Thyroid gland (tissue), 4 donors: Measurements from ENCODE around the gene CDK19. TPM values are rescaled to one million over a fixed set of nuclear protein-coding genes. Genes with fewer than 3 reads are reported as not detected.
A peak's percentile ranks its signal among the peaks of the same experiment; 100 is the strongest.

Source experiments
- DNase-seq, 2 donors: peaks; one replicate each; pipeline ENCODE4 v3.0.0-alpha.2; 2019
- H3K27ac ChIP-seq, 3 donors: fragments of 200-600 bp; sonication (generic); 1 replicate in 2 of 3; 2 replicates in 1 of 3; pipeline ENCODE4 v1.5.1; 2016 to 2019; ENCODE audit warnings: mild to moderate bottlenecking in 1 of 3, moderate library complexity in 1 of 3
- H3K27me3 ChIP-seq: fragments of 200-600 bp; sonication (generic); one replicate; pipeline ENCODE4 v1.5.1; 2019
- H3K36me3 ChIP-seq, 2 donors: fragments of 200-600 bp; sonication (generic); one replicate each; pipeline ENCODE4 v1.5.1; 2016 to 2019
- H3K4me1 ChIP-seq, 2 donors: fragments of 200-600 bp; sonication (generic); one replicate each; pipeline ENCODE4 v1.5.1; 2017 to 2019
- H3K4me3 ChIP-seq, 3 donors: fragments of 200-600 bp; sonication (generic); replicated peaks in 1 of 3; 1 replicate in 2 of 3; 2 replicates in 1 of 3; pipeline ENCODE4 v1.5.1; 2016; ENCODE audit warnings: mild to moderate bottlenecking in 1 of 3
- H3K9me3 ChIP-seq: fragments of 200-600 bp; sonication (generic); one replicate; pipeline ENCODE4 v1.5.1; 2017
- POLR2A ChIP-seq, 2 donors: fragments of 450-650 bp; IDR thresholded peaks; one replicate each; pipeline ENCODE4 v1.6.1; 2017; ENCODE audit warnings: antibody characterized with exemption in 2 of 2, mild to moderate bottlenecking in 2 of 2, moderate library complexity in 1 of 2
- WGBS, 2 donors: methylation state at CpG; one replicate each; pipeline ENCODE4 v1.1.5; 2017; 5-methylcytosine and 5-hydroxymethylcytosine counted together
- intact Hi-C: fragments of 100-400 bp; cut with DNase I; formaldehyde crosslinking; loops from one replicate; pipeline ENCODE4 v1.15.1; 2023
- total RNA-seq, 4 donors: library from RNA; depleted of rRNA; stranded (reverse); fragments of >200 nt; gene quantifications; one replicate each; pipeline ENCODE4 v1.2.3, GENCODE V29; 2016
- TF ChIP-seq, protein P1 (sequence below), 6 experiments: fragments of 200-600 bp in 3 of 6; fragments of 450-650 bp in 3 of 6; sonication (generic) in 3 of 6; IDR thresholded peaks; one replicate each; pipeline ENCODE4 v1.5.1; 2016 to 2019; ENCODE audit warnings: antibody characterized with exemption in 6 of 6, mild to moderate bottlenecking in 2 of 6, inconsistent platforms in 1 of 6, moderate library complexity in 1 of 6

CDK19 gene
- total RNA-seq, 4 donors from 2014 or later, result 12.6 to 17.9 (median 13.3) TPM

- intact Hi-C loops, result no loop called here
- no peaks in the 10 kb centered on the region for H3K9me3 ChIP-seq
- H3K27ac ChIP-seq, result no peak overlapping the region
- H3K27me3 ChIP-seq, result no peaks in the 10 kb centered on the region
- H3K4me1 ChIP-seq, result no peaks in the 10 kb centered on the region
- 95% methylated on average over 1 of the region's 1 CpG for WGBS, 2 donors
- H3K4me3 ChIP-seq, result no peak overlapping the region
- no peak for TF ChIP-seq POLR2A (IDR thresholded peaks at IDR 0.05)
- TF ChIP-seq, protein P1, sequence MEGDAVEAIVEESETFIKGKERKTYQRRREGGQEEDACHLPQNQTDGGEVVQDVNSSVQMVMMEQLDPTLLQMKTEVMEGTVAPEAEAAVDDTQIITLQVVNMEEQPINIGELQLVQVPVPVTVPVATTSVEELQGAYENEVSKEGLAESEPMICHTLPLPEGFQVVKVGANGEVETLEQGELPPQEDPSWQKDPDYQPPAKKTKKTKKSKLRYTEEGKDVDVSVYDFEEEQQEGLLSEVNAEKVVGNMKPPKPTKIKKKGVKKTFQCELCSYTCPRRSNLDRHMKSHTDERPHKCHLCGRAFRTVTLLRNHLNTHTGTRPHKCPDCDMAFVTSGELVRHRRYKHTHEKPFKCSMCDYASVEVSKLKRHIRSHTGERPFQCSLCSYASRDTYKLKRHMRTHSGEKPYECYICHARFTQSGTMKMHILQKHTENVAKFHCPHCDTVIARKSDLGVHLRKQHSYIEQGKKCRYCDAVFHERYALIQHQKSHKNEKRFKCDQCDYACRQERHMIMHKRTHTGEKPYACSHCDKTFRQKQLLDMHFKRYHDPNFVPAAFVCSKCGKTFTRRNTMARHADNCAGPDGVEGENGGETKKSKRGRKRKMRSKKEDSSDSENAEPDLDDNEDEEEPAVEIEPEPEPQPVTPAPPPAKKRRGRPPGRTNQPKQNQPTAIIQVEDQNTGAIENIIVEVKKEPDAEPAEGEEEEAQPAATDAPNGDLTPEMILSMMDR (IDR thresholded peaks at IDR 0.05), result no peak
- DNase-seq, result no peak
- H3K36me3 ChIP-seq, result no peaks in the 10 kb centered on the region
These were observed 161.9 kb downstream of the CDK19 start for GRCh38 chr6:110653381-110653780.

- Histone ChIP-seq H3K4me3 (no peak overlapping the region), H3K36me3 (no peaks in the 10 kb centered on the region), H3K27me3 (no peaks in the 10 kb centered on the region), H3K27ac (no peak overlapping the region), H3K9me3 (no peaks in the 10 kb centered on the region), H3K4me1 (no peaks in the 10 kb centered on the region)
- DNase-seq, result no peak
- WGBS, 2 donors, result 93 to 94% methylated on average over 4 of the region's 4 CpGs
- TF ChIP-seq POLR2A (IDR thresholded peaks at IDR 0.05), result no peak
- TF ChIP-seq, protein P1 (IDR thresholded peaks at IDR 0.05), result no peak
- intact Hi-C loops, result no loop called here
These were observed 162.7 kb downstream of the CDK19 start for GRCh38 chr6:110652520-110652919.

DNA sequence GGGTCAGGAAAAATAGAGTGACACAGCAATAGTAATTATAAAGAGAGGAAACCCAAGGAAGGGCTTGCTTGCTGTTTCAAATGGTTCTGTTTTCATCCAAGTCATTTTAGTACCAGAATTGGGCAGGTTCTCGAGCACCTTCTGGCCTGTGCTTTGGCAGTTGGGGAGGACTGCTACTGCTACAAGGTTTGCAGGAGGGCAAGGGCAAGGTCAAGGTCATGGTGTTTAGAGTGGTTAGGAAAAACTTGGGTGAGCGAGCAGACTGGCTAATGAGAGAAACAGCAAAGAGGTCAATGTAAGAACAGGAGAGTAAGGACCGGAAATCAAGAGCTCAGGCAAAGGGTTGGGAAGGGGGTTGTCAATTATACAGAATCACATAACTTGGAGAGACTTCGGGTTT, 164.5 kb downstream of the CDK19 start:
- TF ChIP-seq, protein P1 (IDR thresholded peaks at IDR 0.05), result no peak
- no peak for TF ChIP-seq POLR2A (IDR thresholded peaks at IDR 0.05)
- H3K4me3 ChIP-seq, result no peak overlapping the region
- 96 to 97% methylated on average over 4 of the region's 4 CpGs for WGBS, 2 donors
- no peaks in the 10 kb centered on the region for H3K9me3 ChIP-seq
- no peaks in the 10 kb centered on the region for H3K27me3 ChIP-seq
- no peak for DNase-seq
- no peak overlapping the region for H3K27ac ChIP-seq
- peaks cover 0 to 3% of the 10 kb centered on the region in 2 donors for H3K36me3 ChIP-seq
- no peaks in the 10 kb centered on the region for H3K4me1 ChIP-seq
- intact Hi-C loops, result no loop called here

- Histone ChIP-seq H3K36me3 (peaks cover 0 to 3% of the 10 kb centered on the region in 2 donors), H3K9me3 (no peaks in the 10 kb centered on the region), H3K4me3 (no peak overlapping the region), H3K4me1 (no peaks in the 10 kb centered on the region), H3K27ac (no peak overlapping the region), H3K27me3 (no peaks in the 10 kb centered on the region)
- TF ChIP-seq, protein P1 (IDR thresholded peaks at IDR 0.05), result no peak
- TF ChIP-seq POLR2A (IDR thresholded peaks at IDR 0.05), result no peak
- no peak for DNase-seq
- intact Hi-C loops, result no loop called here
These were observed 165.6 kb downstream of the CDK19 start for GRCh38 chr6:110649704-110650103.

DNA sequence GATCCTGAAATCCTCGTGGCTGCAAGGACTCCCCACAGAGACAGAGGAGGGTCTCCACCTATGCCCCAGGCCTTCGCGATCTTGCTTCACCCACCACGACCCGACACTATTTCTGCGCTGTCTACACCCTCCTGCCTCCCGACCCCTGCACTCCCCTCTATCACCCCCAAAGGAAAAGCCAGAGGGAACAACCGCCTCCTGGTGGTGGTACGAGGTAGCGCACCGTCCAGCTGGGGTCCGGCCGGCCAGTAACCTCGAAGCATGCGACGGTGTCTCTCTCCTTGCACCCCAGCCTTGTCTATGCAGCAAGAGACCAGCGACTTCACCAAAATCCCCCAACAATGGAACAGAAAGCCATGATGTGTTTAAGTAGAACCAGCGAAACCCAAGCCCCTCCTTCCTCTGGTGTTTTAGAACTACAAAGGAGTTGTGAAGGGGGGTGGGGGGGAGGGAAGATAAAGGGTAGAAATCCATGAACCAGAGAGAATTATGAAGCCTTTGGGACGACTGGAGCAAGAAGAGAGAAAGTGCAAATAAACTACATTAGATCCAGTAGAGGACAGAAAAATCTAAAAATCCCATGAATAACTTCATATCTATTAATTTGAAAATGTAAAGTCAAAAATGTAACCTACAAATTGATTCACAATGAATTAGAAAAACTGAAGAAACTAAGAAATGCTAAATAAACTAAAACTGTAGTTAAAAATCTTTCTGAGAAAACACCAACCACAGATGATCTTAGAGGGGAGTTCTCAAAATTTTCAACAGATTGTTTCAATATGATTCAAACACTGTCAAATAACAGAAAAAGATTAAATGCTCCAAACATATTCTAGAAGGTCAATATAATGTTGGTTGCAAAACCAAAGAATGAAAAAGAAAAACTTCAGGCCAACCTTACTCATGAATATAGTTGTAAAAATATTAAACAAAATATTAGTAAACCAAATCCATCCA, 168.0 kb downstream of the CDK19 start:
- Histone ChIP-seq H3K4me3 (no peak overlapping the region), H3K36me3 (peaks cover 0 to 3% of the 10 kb centered on the region in 2 donors), H3K4me1 (no peaks in the 10 kb centered on the region), H3K27me3 (no peaks in the 10 kb centered on the region), H3K9me3 (no peaks in the 10 kb centered on the region), H3K27ac (no peak overlapping the region)
- DNase-seq, result no peak
- TF ChIP-seq, protein P1 (IDR thresholded peaks at IDR 0.05), result peak in 1 of 6 experiments; percentile 25
- no peak for TF ChIP-seq POLR2A (IDR thresholded peaks at IDR 0.05)
- intact Hi-C loops, result no loop called here
- WGBS, 2 donors, result 64 to 90% methylated on average over 19 of the region's 19 CpGs
